ENCODE data around the gene ENC1.

DNA sequence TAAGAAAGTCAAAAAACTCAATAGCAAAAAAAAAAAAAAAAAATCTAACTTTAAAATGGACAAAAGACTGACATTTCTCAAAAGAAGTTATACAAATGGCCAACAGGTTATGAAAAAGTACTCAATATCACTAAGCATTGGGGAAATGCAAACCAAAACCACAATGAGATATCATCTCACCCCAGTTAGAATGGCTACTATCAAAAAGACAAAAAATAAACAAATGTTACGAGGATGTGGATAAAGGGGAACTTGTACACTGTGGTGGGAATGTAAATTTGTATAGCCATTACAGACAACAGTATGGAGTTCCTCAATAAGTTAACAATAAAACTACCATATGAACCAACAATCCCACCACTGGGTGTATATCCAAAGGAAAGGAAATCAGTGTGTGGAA is 37.2 kb downstream of the ENC1 start:
- TF ChIP-seq, protein P1, sequence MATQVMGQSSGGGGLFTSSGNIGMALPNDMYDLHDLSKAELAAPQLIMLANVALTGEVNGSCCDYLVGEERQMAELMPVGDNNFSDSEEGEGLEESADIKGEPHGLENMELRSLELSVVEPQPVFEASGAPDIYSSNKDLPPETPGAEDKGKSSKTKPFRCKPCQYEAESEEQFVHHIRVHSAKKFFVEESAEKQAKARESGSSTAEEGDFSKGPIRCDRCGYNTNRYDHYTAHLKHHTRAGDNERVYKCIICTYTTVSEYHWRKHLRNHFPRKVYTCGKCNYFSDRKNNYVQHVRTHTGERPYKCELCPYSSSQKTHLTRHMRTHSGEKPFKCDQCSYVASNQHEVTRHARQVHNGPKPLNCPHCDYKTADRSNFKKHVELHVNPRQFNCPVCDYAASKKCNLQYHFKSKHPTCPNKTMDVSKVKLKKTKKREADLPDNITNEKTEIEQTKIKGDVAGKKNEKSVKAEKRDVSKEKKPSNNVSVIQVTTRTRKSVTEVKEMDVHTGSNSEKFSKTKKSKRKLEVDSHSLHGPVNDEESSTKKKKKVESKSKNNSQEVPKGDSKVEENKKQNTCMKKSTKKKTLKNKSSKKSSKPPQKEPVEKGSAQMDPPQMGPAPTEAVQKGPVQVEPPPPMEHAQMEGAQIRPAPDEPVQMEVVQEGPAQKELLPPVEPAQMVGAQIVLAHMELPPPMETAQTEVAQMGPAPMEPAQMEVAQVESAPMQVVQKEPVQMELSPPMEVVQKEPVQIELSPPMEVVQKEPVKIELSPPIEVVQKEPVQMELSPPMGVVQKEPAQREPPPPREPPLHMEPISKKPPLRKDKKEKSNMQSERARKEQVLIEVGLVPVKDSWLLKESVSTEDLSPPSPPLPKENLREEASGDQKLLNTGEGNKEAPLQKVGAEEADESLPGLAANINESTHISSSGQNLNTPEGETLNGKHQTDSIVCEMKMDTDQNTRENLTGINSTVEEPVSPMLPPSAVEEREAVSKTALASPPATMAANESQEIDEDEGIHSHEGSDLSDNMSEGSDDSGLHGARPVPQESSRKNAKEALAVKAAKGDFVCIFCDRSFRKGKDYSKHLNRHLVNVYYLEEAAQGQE (IDR thresholded peaks at IDR 0.05; ENCODE audit: insufficient read depth in 1 of 2, low read depth in 2 of 2, low read length in 1 of 2): no peak
- TF ChIP-seq, protein P2, sequence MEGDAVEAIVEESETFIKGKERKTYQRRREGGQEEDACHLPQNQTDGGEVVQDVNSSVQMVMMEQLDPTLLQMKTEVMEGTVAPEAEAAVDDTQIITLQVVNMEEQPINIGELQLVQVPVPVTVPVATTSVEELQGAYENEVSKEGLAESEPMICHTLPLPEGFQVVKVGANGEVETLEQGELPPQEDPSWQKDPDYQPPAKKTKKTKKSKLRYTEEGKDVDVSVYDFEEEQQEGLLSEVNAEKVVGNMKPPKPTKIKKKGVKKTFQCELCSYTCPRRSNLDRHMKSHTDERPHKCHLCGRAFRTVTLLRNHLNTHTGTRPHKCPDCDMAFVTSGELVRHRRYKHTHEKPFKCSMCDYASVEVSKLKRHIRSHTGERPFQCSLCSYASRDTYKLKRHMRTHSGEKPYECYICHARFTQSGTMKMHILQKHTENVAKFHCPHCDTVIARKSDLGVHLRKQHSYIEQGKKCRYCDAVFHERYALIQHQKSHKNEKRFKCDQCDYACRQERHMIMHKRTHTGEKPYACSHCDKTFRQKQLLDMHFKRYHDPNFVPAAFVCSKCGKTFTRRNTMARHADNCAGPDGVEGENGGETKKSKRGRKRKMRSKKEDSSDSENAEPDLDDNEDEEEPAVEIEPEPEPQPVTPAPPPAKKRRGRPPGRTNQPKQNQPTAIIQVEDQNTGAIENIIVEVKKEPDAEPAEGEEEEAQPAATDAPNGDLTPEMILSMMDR (IDR thresholded peaks at IDR 0.05): no peak
